Erythroblast (primary cell): ENCODE data around the gene SIGLEC14.
A peak's percentile ranks its signal among the peaks of the same experiment; 100 is the strongest.

Experiments
- DNase-seq, 2 experiments: peaks; one replicate each; lab custom pipeline; 2025; lab: John Stamatoyannopoulos, UW
- GATA1 ChIP-seq: IDR thresholded peaks from 2 replicates; pipeline ENCODE4 v1.6.1; 2011; ENCODE audit warnings: low read depth, mild to moderate bottlenecking, control low read depth, low read length, moderate library complexity
- POLR2A ChIP-seq: IDR thresholded peaks from 2 replicates; pipeline ENCODE4 v1.6.1; 2011; ENCODE audit warnings: mild to moderate bottlenecking, low read length

Gene SIGLEC14

DNA sequence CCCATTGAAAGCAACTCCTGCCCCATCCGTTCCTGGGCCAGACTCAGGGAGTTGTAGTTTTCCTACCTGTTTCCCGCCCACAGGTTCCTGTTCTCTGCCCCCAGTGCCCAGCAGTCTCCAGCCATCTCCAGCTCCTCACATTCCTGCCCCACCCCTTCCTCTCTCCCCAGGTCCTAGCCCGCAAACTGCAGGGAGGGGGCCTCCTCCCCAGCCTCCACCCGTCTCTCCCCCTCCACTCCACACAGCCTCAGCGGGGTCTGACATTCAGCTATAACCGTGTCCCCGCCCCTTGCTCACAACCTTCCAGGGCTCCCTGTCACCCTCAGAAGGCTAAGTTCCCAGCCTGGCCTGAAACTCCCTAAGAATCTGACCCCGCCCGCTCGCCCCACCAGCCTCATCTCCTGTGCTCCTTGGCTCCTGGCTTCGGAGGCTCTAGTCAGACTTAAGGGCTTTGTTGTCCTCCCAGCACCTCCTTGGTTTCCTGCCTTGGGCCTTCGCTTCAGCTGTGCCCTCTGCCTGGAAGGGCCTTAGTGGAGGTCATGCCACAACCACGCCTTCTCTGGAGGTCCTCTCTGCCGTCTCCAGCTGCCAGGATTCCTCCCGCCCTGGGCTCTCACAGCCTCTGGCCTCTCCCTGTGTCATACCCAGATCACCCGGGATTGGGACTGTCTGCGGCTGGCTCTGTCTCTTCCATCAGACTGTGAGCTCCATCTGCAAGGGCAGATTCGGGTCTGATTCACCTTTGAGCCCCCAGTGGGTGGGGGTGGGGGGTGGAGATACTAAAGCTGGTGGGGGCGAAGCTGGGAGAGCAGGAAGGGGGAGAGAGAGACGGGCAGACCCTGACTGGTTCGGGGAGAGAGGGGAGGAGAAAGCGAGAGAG is 41.4 kb upstream of the SIGLEC14 start:
- TF ChIP-seq GATA1 (no peak), POLR2A (no peak)
- DNase-seq: no peak

DNA sequence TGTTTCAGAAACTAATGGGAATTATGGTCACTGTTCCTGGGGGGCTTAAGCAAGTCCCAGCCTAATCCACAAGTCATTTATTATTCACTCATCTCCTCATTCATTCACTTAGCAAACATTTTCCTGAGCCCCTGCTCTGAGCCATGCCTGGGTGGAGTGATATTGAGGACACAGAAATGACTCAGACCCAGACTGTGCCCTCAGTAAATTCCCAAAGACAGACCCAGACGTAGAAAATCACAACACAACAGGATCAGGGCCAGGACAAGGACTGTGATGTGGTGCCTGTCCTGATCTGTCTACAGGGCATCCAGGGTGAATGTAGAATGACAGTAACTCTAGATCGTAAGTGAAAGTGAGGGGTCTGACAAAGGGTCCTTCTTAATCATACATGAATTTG is 39.5 kb upstream of the SIGLEC14 start:
- no peak for TF ChIP-seq POLR2A
- TF ChIP-seq GATA1: no peak
- DNase-seq: no peak

DNA sequence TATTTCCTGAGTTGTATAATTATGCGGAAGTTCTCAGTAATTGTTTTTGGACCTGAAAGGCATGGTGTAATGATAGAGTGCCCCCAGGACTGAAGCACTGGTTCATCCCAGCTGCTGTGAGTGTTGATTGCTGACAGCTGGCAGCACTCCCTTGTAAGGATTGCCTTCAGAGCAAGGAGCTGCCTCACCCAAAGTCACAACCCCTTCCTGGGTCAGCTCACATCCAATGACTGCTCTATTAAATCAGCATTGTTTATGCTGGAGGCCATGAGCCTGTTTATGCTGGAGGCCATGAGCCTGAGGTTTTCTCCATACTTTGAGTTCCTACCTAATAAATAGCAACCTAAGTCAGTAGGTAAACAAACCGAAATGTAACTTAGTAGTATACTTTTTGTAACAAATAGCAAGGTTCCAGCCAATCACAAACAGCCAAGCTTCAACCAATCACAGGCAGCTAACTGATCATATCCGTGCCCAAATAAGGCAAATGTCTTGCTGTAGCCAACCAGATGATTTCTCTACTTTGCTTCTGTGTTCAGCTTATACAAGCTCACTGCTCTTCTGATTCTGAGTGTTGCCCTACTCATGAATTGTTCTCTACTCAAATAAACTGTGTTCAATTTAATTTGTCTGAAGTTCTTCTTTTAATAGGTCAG is 34.8 kb upstream of the SIGLEC14 start:
- DNase-seq: no peak
- no peak for TF ChIP-seq GATA1

DNA sequence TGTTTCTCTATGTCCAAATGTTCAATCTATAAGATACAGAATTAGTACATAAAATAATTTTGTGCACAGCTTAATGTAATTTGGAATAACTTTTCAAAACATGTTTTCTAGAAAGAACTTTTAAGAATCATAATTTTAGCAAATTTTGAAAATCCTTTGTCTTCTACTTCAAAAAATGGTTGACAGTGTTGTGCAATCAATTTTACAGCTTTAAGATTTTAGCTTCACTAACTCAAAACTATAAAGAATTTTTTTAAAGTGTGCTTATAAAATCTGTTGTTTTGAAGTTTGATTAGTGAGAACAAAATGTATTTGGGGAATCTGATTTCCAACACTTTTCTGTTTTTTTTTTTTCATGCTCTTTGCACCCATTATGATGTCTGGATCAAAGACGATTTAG is 33.8 kb upstream of the SIGLEC14 start:
- TF ChIP-seq POLR2A (no peak), GATA1 (no peak)
- no peak for DNase-seq

DNA sequence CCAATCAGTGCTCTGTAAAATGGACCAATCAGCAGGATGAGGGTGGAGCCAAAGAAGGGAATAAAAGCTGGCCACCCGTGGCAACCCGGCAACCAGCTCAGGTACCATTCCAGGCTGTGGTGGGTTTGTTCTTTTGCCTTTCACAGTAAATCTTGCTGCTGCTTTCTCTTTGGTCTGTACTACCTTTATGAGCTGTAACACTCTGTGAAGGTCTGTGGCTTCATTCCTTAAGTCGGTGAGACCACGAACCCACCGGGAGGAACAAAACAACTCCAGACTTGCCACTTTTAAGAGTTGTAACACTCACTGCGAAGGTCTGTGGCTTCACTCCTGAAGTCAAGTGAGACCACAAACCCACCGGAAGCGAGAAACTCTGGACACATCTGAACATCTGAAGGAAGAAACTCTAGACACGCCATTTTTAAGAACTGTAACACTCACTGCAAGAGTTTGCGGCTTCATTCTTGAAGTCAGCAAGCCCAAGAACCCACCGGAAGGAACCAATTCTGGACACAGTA is 30.0 kb upstream of the SIGLEC14 start:
- no peak for DNase-seq
- TF ChIP-seq GATA1 (no peak), POLR2A (no peak)

DNA sequence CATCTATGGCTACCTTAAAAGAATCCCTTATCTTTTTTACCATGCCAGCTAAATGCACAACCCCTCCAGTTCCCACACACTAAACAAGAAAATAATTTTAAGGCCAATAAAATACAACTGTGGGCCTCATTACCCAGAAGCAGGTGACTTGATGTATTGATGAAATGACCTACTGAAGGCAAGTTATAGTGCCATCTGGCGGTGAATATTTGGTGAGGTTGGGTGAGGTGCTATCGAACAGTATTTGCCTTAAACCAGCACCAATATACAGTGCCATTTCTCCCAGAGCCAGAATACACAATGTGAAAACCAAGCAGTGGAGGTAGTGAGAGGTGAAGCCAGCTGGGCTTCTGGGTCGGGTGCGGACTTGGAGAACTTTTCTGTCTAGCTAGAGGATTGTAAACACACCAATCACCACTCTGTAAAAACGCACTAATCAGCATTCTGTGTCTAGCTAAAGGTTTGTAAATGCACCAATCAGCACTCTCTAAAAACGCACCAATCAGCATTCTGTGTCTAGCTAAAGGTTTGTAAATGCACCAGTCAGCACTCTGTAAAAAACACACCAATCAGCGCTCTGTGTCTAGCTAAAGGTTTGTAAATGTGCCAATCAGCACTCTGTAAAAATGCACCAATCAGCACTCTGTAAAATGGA is 29.4 kb upstream of the SIGLEC14 start:
- peak; percentile 54 to 66 for DNase-seq

DNA sequence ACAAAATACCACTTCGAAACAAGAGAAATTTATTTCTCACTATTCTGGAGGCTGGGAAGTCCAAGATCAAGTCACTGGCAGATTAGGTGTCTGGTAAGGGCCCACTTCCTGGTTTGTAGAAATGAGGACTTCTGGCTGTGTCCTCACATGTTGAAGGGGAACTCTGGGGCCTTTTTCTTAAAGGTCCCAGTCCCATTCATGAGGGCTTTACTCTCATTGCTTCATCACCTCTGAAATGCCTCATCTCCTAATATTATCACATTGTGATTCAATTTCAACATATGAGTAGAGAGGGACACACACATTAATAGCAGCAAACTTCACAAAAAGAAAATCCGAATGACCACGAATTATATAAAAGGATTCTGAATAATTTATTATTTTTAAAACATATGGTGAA is 21.6 kb upstream of the SIGLEC14 start:
- no peak for DNase-seq

DNA sequence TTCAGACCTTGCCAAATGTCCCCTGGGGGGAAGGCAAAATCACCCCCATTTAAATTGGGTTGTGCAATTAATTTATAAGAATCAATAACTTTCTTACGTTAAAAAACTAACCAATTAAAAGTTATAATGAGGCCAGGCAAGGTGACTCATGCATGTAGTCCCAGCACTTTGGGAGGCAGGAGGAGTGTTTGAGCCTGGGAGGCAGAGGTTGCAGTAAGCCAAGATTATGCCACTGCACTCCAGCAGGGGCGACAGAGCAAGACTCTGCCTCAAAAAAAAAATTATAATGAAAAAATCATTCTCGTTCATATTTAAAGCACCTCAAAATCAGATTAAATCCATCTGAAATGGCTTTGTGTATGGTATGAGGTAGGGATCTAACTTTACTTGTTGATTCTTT is 18.4 kb upstream of the SIGLEC14 start:
- TF ChIP-seq GATA1 (no peak), POLR2A (no peak)
- DNase-seq: no peak

More for the DNA sequence above, 21.6 kb upstream of the SIGLEC14 start:
- TF ChIP-seq POLR2A: no peak
- no peak for TF ChIP-seq GATA1

DNA sequence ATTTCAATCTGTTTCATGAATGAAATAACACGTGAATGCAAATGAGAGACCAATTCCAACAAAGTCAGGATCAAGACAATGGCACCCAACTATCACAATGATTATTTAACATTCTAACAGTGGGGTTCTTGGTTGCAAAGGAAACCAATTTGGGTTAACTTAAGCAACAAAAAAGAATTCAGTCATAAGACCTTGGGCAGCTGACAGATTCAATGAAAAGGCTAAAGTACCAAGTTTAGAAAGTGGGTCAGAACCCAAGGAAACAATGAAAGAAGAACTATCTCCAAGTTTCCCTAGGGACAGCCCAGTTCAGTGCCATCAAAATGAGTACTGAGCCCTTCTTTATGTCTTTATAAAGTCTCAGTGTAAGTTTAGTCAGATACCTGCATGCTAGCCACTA is 17.5 kb upstream of the SIGLEC14 start:
- no peak for TF ChIP-seq POLR2A
- no peak for TF ChIP-seq GATA1
- no peak for DNase-seq

DNA sequence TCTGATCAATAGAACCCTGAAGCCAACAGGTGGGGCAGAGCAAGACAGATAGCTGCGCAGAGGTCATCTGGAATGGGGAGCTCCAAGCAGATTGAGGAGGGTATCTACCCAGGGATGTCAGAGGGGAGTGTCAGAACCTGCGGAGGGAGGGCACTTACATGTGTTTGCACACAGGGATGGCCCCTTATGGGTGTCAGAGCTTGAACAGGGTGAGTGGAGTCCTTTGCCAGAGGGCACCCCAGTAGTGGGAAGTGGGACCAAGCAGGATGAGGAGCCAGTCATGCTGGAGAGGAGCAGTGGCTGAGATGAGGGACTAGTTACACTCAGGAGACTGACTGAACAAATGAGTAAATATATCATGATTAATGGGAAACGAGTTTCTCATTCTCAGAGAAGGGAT is 17.0 kb upstream of the SIGLEC14 start:
- no peak for DNase-seq
- TF ChIP-seq POLR2A (no peak), GATA1 (no peak)

DNA sequence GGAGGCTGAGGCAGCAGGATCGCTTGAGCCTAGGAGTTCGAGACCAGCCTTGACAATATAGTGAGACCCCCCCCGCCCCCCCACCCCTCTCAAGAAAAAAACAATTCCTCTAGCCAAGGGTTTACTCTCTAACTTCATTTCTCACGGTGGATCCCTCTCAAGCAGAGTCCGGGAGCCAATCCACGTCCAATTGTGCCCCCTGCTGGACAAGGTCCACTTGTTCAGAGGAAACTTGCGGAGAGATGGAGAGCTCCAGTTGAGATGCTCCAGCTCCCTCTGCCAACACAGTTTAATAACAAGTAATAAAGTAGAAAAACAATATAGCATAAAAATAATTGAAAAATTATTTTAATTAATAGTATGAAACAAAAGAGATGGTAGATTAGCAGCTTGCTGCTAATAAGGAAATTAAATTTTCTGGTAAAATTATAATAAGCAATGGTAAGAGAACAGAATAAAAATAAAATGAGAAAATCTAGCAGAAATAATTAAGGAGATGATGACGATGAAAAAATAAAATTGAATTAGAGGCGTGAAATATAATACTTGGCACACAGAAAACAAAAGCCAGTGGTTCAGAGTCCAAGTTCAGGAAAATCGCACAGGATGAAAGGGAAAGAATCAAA is 14.5 kb upstream of the SIGLEC14 start:
- DNase-seq: peak; percentile 73 to 89
- TF ChIP-seq POLR2A (no peak), GATA1 (no peak)

DNA sequence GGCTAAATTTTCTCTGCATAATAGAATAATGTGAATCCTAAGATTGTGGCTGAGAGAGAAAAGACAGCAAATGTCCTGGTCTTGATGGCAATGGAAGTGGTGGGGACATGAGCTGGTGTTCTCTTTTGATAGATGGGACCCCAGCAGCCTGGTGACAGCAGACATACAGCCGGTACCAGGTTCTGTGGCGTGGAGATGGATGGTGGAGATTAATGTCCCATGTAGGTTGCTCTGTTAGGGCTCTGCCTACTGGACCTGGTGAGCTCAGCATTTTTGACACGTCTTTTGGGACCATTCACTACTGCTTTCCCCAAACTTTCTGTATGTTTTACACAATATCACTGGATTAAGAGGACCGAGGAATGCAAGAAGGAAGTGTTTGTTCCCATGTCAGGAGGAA is 8.2 kb upstream of the SIGLEC14 start:
- TF ChIP-seq POLR2A (no peak), GATA1 (no peak)
- no peak for DNase-seq

DNA sequence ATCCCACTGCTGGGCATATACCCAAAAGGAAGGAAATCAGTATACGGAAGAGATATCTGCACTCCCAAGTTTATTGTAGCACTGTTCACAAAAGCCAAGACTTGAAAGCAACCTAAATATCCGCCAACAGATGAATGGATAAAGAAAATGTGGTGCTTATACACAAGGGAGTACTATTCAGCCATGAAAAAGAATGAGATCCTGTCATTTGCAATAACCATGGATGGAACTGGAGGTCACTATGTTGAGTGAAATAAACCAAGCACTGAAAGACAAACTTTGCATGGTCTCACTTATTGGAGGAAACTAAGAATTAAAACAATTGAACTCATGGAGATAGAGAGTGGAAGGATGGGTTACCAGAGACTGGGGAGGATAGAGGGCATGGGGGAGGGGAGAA is 6.5 kb upstream of the SIGLEC14 start:
- DNase-seq: no peak
- no peak for TF ChIP-seq GATA1
- TF ChIP-seq POLR2A: no peak
